Common myeloid progenitor, CD34-positive (primary cell): ENCODE data around the gene NOL9.
A peak's percentile ranks its signal among the peaks of the same experiment; 100 is the strongest.

Experiments used
- CTCF ChIA-PET: fragments of 350-600 bp; sonication (Branson Sonifier 250); formaldehyde crosslinking; loops from one replicate; lab custom pipeline; 2021; ENCODE audit warnings: antibody characterized with exemption; lab: Charles Lee
- POLR2A ChIA-PET: fragments of 350-600 bp; sonication (Branson Sonifier 250); formaldehyde crosslinking; loops from one replicate; lab custom pipeline; 2021; ENCODE audit warnings: antibody characterized with exemption; lab: Charles Lee
- DNase-seq, 3 donors: peaks; one replicate each; pipeline versions ENCODE4 v3.0.0 to v3.0.0-alpha.2; 2013
- H3K27ac ChIP-seq, 2 experiments: 1 replicate in 1 of 2; 2 replicates in 1 of 2; pipeline ENCODE4 v1.7.0; 2013; ENCODE audit warnings: inconsistent platforms in 2 of 2, low read length in 2 of 2, mild to moderate bottlenecking in 2 of 2, low read depth in 1 of 2, moderate library complexity in 1 of 2; ENCODE audit not compliant: severe bottlenecking in 2 of 2, insufficient read depth in 1 of 2, poor library complexity in 1 of 2
- H3K27me3 ChIP-seq, 5 experiments: replicated peaks in 2 of 5; 1 replicate in 3 of 5; 2 replicates in 2 of 5; pipeline versions ENCODE4 v1.6.1 to v1.7.0; 2013; ENCODE audit warnings: low read length in 4 of 5, mild to moderate bottlenecking in 2 of 5, moderate library complexity in 2 of 5, inconsistent platforms in 1 of 5; ENCODE audit not compliant: insufficient read depth in 5 of 5, control insufficient read depth in 4 of 5
- H3K36me3 ChIP-seq, 4 experiments: 1 replicate in 2 of 4; 2 replicates in 2 of 4; pipeline versions ENCODE4 v1.6.1 to v1.7.0; 2013; ENCODE audit warnings: low read length in 3 of 4, control low read depth in 1 of 4, mild to moderate bottlenecking in 1 of 4; ENCODE audit not compliant: control insufficient read depth in 4 of 4, insufficient read depth in 4 of 4
- H3K4me1 ChIP-seq, 4 experiments: 1 replicate in 3 of 4; 2 replicates in 1 of 4; pipeline versions ENCODE4 v1.6.1 to v1.7.1; 2013; ENCODE audit warnings: low read length in 3 of 4, mild to moderate bottlenecking in 3 of 4, control low read depth in 1 of 4, inconsistent platforms in 1 of 4, moderate library complexity in 1 of 4; ENCODE audit not compliant: control insufficient read depth in 4 of 4, insufficient read depth in 4 of 4; ENCODE audit errors: control extremely low read depth in 1 of 4
- H3K4me3 ChIP-seq, 7 experiments: 1 replicate in 4 of 7; 2 replicates in 3 of 7; pipeline versions ENCODE4 v1.5.1 to v1.7.0; 2013; ENCODE audit warnings: mild to moderate bottlenecking in 7 of 7, low read length in 6 of 7, moderate library complexity in 6 of 7, inconsistent platforms in 2 of 7, low read depth in 2 of 7, control low read depth in 1 of 7; ENCODE audit not compliant: insufficient read depth in 4 of 7, control insufficient read depth in 1 of 7; ENCODE audit errors: extremely low read depth in 1 of 7
- H3K9me3 ChIP-seq, 5 experiments: 1 replicate in 4 of 5; 2 replicates in 1 of 5; pipeline versions ENCODE4 v1.6.1 to v1.7.1; 2013; ENCODE audit warnings: low read length in 4 of 5, mild to moderate bottlenecking in 2 of 5, inconsistent platforms in 1 of 5, low read depth in 1 of 5, moderate library complexity in 1 of 5; ENCODE audit not compliant: control insufficient read depth in 4 of 5, insufficient read depth in 2 of 5; ENCODE audit errors: control extremely low read depth in 1 of 5
- WGBS: methylation state at CpG from one replicate; pipeline ENCODE4 v1.1.5; 2013; ENCODE audit not compliant: insufficient coverage; 5-methylcytosine and 5-hydroxymethylcytosine counted together

The NOL9 gene

GRCh38 chr1:6580119-6580592, 25.8 kb upstream of the NOL9 start:
- no peaks in the 10 kb centered on the region for H3K9me3 ChIP-seq
- ChIA-PET CTCF (interaction anchor here (0.6 to 2.6 kb wide), 9 partner anchors 9 to 67 kb away, joined by 3 to 12 read pairs (median 3); partner anchors contain the start of genes NOL9 and TAS1R1), POLR2A (interaction anchor here (0.6 to 1.0 kb wide), 7 partner anchors 20 to 46 kb away, joined by 3 to 11 read pairs (median 3); partner anchors contain the start of genes KLHL21, NOL9 and TAS1R1)
- peak; percentile 33 to 76 (median 69) for DNase-seq
- H3K36me3 ChIP-seq = peaks cover 0 to 3% (median 0%) of the 10 kb centered on the region in 4 experiments
- WGBS = 0% methylated on average over 25 of the region's 30 CpGs
- H3K27me3 ChIP-seq = no peaks in the 10 kb centered on the region
- peaks cover 4 to 39% (median 34%) of the 10 kb centered on the region in 4 experiments for H3K4me1 ChIP-seq
- H3K27ac ChIP-seq = peak overlapping the region; percentile 81 to 94
- peak overlapping the region; percentile 64 to 85 (median 76) for H3K4me3 ChIP-seq

DNA sequence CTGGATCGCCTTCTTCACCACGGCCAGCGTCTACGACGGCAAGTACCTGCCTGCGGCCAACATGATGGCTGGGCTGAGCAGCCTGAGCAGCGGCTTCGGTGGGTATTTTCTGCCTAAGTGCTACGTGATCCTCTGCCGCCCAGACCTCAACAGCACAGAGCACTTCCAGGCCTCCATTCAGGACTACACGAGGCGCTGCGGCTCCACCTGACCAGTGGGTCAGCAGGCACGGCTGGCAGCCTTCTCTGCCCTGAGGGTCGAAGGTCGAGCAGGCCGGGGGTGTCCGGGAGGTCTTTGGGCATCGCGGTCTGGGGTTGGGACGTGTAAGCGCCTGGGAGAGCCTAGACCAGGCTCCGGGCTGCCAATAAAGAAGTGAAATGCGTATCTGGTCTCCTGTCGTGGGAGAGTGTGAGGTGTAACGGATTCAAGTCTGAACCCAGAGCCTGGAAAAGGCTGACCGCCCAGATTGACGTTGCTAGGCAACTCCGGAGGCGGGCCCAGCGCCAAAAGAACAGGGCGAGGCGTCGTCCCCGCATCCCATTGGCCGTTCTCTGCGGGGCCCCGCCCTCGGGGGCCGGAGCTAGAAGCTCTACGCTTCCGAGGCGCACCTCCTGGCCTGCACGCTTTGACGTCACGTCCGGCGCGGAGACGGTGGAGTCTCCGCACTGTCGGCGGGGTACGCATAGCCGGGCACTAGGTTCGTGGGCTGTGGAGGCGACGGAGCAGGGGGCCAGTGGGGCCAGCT, 25.2 kb upstream of the NOL9 start, which contains the start of gene ZBTB48:
ZBTB48 (plus strand) TSS at position 621 of the 745 bp plus-strand sequence. CDS start 616 bp downstream, outside the sequence.
- Histone ChIP-seq H3K4me3 (peak within 1 kb of the TSS; percentile 64 to 85 (median 76)), H3K9me3 (no peaks in the 10 kb centered on the region), H3K4me1 (peaks cover 4 to 37% (median 33%) of the 10 kb centered on the region in 4 experiments), H3K27me3 (no peaks in the 10 kb centered on the region), H3K36me3 (peaks cover 0 to 3% (median 0%) of the 10 kb centered on the region in 4 experiments), H3K27ac (peak within 1 kb of the TSS; percentile 81 to 94)
- CTCF ChIA-PET = interaction anchor here (0.6 to 2.6 kb wide), 8 partner anchors 10 to 67 kb away, joined by 3 to 12 read pairs (median 4); partner anchors contain the start of genes NOL9 and TAS1R1
- 16% methylated on average over 53 of the region's 58 CpGs for WGBS
- DNase-seq = peak; percentile 95 to 96 (median 96)
- POLR2A ChIA-PET = interaction anchor here (0.7 to 1.0 kb wide), 4 partner anchors 22 to 46 kb away, joined by 3 to 5 read pairs (median 4); partner anchors contain the start of gene NOL9

- Histone ChIP-seq H3K4me3 (peak overlapping the region in 1 of 7 experiments; percentile 84), H3K9me3 (no peaks in the 10 kb centered on the region), H3K36me3 (peaks cover 0 to 3% (median 0%) of the 10 kb centered on the region in 4 experiments), H3K4me1 (peaks cover 4 to 35% (median 32%) of the 10 kb centered on the region in 4 experiments), H3K27me3 (no peaks in the 10 kb centered on the region), H3K27ac (peak overlapping the region in 1 of 2 experiments; percentile 94)
- CTCF ChIA-PET = interaction anchor here (0.8 to 2.4 kb wide), 2 partner anchors 24 to 54 kb away, joined by 3 to 11 read pairs; partner anchors contain the start of genes NOL9 and TAS1R1
- 93% methylated on average over 12 of the region's 14 CpGs for WGBS
- no peak for DNase-seq
- POLR2A ChIA-PET = no interaction called here
These were observed 24.5 kb upstream of the NOL9 start for GRCh38 chr1:6578624-6579373.

DNA sequence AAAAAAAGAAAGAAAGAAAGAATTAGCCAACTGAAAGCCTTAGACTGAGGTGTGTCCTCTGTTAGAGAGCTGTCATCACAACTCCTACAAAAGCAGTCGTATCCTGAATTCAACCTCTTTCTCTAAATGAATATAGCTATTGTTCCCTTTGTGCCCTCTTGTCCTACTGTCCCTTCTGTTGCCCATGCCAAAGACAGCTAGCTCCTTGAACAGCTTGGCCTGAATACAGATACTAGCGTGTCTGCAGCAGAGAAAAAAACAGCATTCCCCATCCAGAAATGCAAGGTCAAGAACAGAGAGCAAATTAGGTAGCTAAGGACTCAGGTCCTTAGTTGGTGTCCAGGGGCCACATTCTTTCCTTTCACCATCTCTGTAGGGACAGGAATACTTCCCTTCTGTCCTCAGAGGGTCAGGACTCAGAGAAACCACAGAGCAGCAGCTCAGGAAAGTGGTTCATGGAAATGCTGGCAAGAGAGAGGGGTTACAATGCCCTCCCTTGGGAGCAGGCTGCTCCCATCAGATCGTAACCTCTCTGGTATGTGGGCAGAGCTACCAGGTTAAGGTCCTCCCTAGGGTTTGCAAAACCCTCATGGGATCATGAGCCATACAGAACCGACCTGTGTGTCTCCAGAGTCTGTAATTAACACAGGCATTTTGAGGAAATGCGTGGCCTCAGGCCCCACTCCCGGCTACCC, 23.7 kb upstream of the NOL9 start:
- Histone ChIP-seq H3K4me1 (peaks cover 4 to 35% (median 32%) of the 10 kb centered on the region in 4 experiments), H3K27ac (no peak overlapping the region), H3K9me3 (no peaks in the 10 kb centered on the region), H3K27me3 (no peaks in the 10 kb centered on the region), H3K36me3 (peaks cover 0 to 3% (median 0%) of the 10 kb centered on the region in 4 experiments), H3K4me3 (no peak overlapping the region)
- DNase-seq = no peak
- POLR2A ChIA-PET = no interaction called here
- CTCF ChIA-PET = interaction anchor here (0.8 to 2.4 kb wide), 4 partner anchors 21 to 57 kb away, joined by 3 to 11 read pairs (median 3); partner anchors contain the start of genes NOL9 and TAS1R1
- WGBS = 98% methylated on average over 5 of the region's 6 CpGs

DNA sequence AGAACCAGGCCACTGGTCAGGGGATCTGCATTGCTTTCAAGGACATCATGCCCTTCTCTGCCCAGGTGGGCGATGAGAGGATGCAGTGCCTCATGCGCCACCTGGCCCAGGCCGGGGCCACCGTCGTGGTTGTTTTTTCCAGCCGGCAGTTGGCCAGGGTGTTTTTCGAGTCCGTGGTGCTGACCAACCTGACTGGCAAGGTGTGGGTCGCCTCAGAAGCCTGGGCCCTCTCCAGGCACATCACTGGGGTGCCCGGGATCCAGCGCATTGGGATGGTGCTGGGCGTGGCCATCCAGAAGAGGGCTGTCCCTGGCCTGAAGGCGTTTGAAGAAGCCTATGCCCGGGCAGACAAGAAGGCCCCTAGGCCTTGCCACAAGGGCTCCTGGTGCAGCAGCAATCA, 20.5 kb upstream of the NOL9 start:
- H3K4me3 ChIP-seq = no peak overlapping the region
- no peaks in the 10 kb centered on the region for H3K9me3 ChIP-seq
- no peaks in the 10 kb centered on the region for H3K27me3 ChIP-seq
- H3K36me3 ChIP-seq = no peaks in the 10 kb centered on the region
- ChIA-PET POLR2A (no interaction called here), CTCF (no interaction called here)
- DNase-seq = no peak
- WGBS = 96% methylated on average over 14 of the region's 14 CpGs
- no peak overlapping the region for H3K27ac ChIP-seq
- H3K4me1 ChIP-seq = peaks cover 0 to 7% (median 6%) of the 10 kb centered on the region in 4 experiments

- no peak for DNase-seq
- POLR2A ChIA-PET = no interaction called here
- CTCF ChIA-PET = no interaction called here
These were observed 19.8 kb upstream of the NOL9 start for GRCh38 chr1:6574025-6574620.

More at GRCh38 chr1:6574025-6574620, 19.8 kb upstream of the NOL9 start:
- peaks cover 0 to 2% (median 1%) of the 10 kb centered on the region in 4 experiments for H3K4me1 ChIP-seq
- H3K4me3 ChIP-seq = no peak overlapping the region
- H3K27me3 ChIP-seq = no peaks in the 10 kb centered on the region
- no peaks in the 10 kb centered on the region for H3K36me3 ChIP-seq
- no peaks in the 10 kb centered on the region for H3K9me3 ChIP-seq
- H3K27ac ChIP-seq = no peak overlapping the region
- 100% methylated on average over 6 of the region's 8 CpGs for WGBS
